ENCODE measurements around the gene DGKD. TPM values are rescaled to one million over a fixed set of nuclear protein-coding genes. Genes with fewer than 3 reads are reported as not detected.
A peak's percentile ranks its signal among the peaks of the same experiment; 100 is the strongest.

Gene DGKD
- total RNA-seq, 4 donors from 2014 or later, result 26.3 to 41.3 (median 30.4) TPM

- H3K36me3 ChIP-seq, result no peaks in the 10 kb centered on the region
- TF ChIP-seq POLR2A (IDR thresholded peaks at IDR 0.05) (no peak), CTCF (IDR thresholded peaks at IDR 0.05 in 4 of 5, conservative IDR thresholded peaks at IDR 0.05 in 1 of 5) (no peak)
- no peaks in the 10 kb centered on the region for H3K27me3 ChIP-seq
- H3K4me3 ChIP-seq, result peak overlapping the region in 3 of 4 donors; percentile 5 to 61 (median 28)
- H3K9me3 ChIP-seq, result no peaks in the 10 kb centered on the region
- peaks cover 89 to 92% of the 10 kb centered on the region in 2 donors for H3K4me1 ChIP-seq
- DNase-seq, result no peak
- H3K27ac ChIP-seq, result peak overlapping the region; percentile 92 to 97 (median 96)
- no peak for ATAC-seq
- intact Hi-C loops (cut with DNase I; ENCODE audit: low total_unique reads) (loop anchor here (10.0 kb wide), 1 partner anchor 1719 kb away; the partner anchor contains the start of gene PTMA), in situ Hi-C loops (cut with MboI; ENCODE audit: low sequenced_read_pairs in 4 of 4) (no loop called here)
Observed at GRCh38 chr2:233423552-233423860, 69.2 kb downstream of the DGKD start.

- Histone ChIP-seq H3K9me3 (no peaks in the 10 kb centered on the region), H3K27me3 (no peaks in the 10 kb centered on the region), H3K4me1 (peaks cover 87 to 95% of the 10 kb centered on the region in 2 donors), H3K36me3 (no peaks in the 10 kb centered on the region), H3K4me3 (peak overlapping the region; percentile 31 to 61 (median 35)), H3K27ac (peak overlapping the region; percentile 92 to 97 (median 96))
- intact Hi-C loops (cut with DNase I; ENCODE audit: low total_unique reads), result loop anchor here (10.0 kb wide), 1 partner anchor 1720 kb away; the partner anchor contains the start of gene PTMA
- in situ Hi-C loops (cut with MboI; ENCODE audit: low sequenced_read_pairs in 4 of 4), result no loop called here
- no peak for TF ChIP-seq CTCF (IDR thresholded peaks at IDR 0.05 in 4 of 5, conservative IDR thresholded peaks at IDR 0.05 in 1 of 5)
- peak; percentile 91 to 92 for TF ChIP-seq POLR2A (IDR thresholded peaks at IDR 0.05)
- ATAC-seq, result peak; percentile 58 to 67
- peak; percentile 94 to 99 for DNase-seq
Observed at GRCh38 chr2:233424154-233424951, 70.1 kb downstream of the DGKD start.

GRCh38 chr2:233426619-233427342 lies 72.5 kb downstream of the DGKD start:
- in situ Hi-C loops (cut with MboI; ENCODE audit: low sequenced_read_pairs in 4 of 4) (no loop called here), intact Hi-C loops (cut with DNase I; ENCODE audit: low total_unique reads) (loop anchor here (10.0 kb wide), 1 partner anchor 1722 kb away; the partner anchor contains the start of gene PTMA)
- peak; percentile 8 to 12 for ATAC-seq
- peak; percentile 38 to 67 for DNase-seq
- no peak for TF ChIP-seq POLR2A (IDR thresholded peaks at IDR 0.05)
- no peak for TF ChIP-seq CTCF (IDR thresholded peaks at IDR 0.05 in 4 of 5, conservative IDR thresholded peaks at IDR 0.05 in 1 of 5)
- Histone ChIP-seq H3K27ac (peak overlapping the region; percentile 92 to 97 (median 96)), H3K4me3 (peak overlapping the region in 1 of 4 donors; percentile 12), H3K36me3 (no peaks in the 10 kb centered on the region), H3K4me1 (peaks cover 86 to 95% of the 10 kb centered on the region in 2 donors), H3K9me3 (no peaks in the 10 kb centered on the region), H3K27me3 (no peaks in the 10 kb centered on the region)

- H3K27ac ChIP-seq, result peak overlapping the region; percentile 92 to 97 (median 96)
- H3K36me3 ChIP-seq, result no peaks in the 10 kb centered on the region
- in situ Hi-C loops (cut with MboI; ENCODE audit: low sequenced_read_pairs in 4 of 4) (no loop called here), intact Hi-C loops (cut with DNase I; ENCODE audit: low total_unique reads) (loop anchor here (10.0 kb wide), 1 partner anchor 1723 kb away; the partner anchor contains the start of gene PTMA)
- ATAC-seq (no peak), DNase-seq (no peak)
- no peak overlapping the region for H3K4me3 ChIP-seq
- no peak for TF ChIP-seq POLR2A (IDR thresholded peaks at IDR 0.05)
- TF ChIP-seq CTCF (IDR thresholded peaks at IDR 0.05 in 4 of 5, conservative IDR thresholded peaks at IDR 0.05 in 1 of 5), result no peak
- H3K4me1 ChIP-seq, result peaks cover 80 to 84% of the 10 kb centered on the region in 2 donors
- no peaks in the 10 kb centered on the region for H3K27me3 ChIP-seq
- H3K9me3 ChIP-seq, result no peaks in the 10 kb centered on the region
Observed at GRCh38 chr2:233428008-233428407, 73.7 kb downstream of the DGKD start.
